ENCODE data around the gene NBPF11.
"Not testable (repeated sequence)": the region's sequence is repeated elsewhere in the genome, so short reads cannot be mapped to it uniquely, and the experiment has no call there.

The NBPF11 gene

GRCh38 chr1:148151911-148152656, at the start of gene NBPF11:
TSS of gene NBPF11 (minus strand) at chr1:148152281. CDS start at chr1:148127003, 25,278 bp downstream.
- DNase-seq = peak; percentile 88

GRCh38 chr1:148197396-148197795, 45.3 kb upstream of the NBPF11 start:
- DNase-seq = not testable (repeated sequence)

GRCh38 chr1:148196949-148197348, 44.9 kb upstream of the NBPF11 start:
- not testable (repeated sequence) for DNase-seq

- not testable (repeated sequence) for DNase-seq
Measured at GRCh38 chr1:148195115-148195514, 43.0 kb upstream of the NBPF11 start.

- not testable (repeated sequence) for DNase-seq
Measured at GRCh38 chr1:148188768-148189167, 36.7 kb upstream of the NBPF11 start.

- not testable (repeated sequence) for DNase-seq
Measured at GRCh38 chr1:148178682-148179081, 26.6 kb upstream of the NBPF11 start.

GRCh38 chr1:148175414-148175813, 23.3 kb upstream of the NBPF11 start:
- not testable (repeated sequence) for DNase-seq

GRCh38 chr1:148171995-148172394, 19.9 kb upstream of the NBPF11 start:
- DNase-seq = not testable (repeated sequence)

GRCh38 chr1:148166558-148167492, 14.7 kb upstream of the NBPF11 start:
- DNase-seq = no peak

GRCh38 chr1:148162363-148162762, 10.3 kb upstream of the NBPF11 start:
- no peak for DNase-seq

- DNase-seq = no peak
Measured at GRCh38 chr1:148161053-148161901, 9.2 kb upstream of the NBPF11 start.

- DNase-seq = no peak
Measured at GRCh38 chr1:148160343-148161052, 8.4 kb upstream of the NBPF11 start.

- DNase-seq = no peak
Measured at GRCh38 chr1:148160048-148160342, 7.9 kb upstream of the NBPF11 start.

- DNase-seq = no peak
Measured at GRCh38 chr1:148158341-148159003, 6.4 kb upstream of the NBPF11 start.

GRCh38 chr1:148157803-148158202, 5.7 kb upstream of the NBPF11 start:
- DNase-seq = not testable (repeated sequence)

- DNase-seq = not testable (repeated sequence)
Measured at GRCh38 chr1:148155494-148156275, 3.6 kb upstream of the NBPF11 start.

- not testable (repeated sequence) for DNase-seq
Measured at GRCh38 chr1:148152795-148153194, 714 bp upstream of the NBPF11 start.

GRCh38 chr1:148151371-148151819, 686 bp downstream of the NBPF11 start:
- DNase-seq = not testable (repeated sequence)

GRCh38 chr1:148150945-148151344, 1.1 kb downstream of the NBPF11 start:
- DNase-seq = not testable (repeated sequence)

- not testable (repeated sequence) for DNase-seq
Measured at GRCh38 chr1:148150014-148150413, 2.1 kb downstream of the NBPF11 start.
